ENCODE data around the gene OLA1.

The OLA1 gene

DNA sequence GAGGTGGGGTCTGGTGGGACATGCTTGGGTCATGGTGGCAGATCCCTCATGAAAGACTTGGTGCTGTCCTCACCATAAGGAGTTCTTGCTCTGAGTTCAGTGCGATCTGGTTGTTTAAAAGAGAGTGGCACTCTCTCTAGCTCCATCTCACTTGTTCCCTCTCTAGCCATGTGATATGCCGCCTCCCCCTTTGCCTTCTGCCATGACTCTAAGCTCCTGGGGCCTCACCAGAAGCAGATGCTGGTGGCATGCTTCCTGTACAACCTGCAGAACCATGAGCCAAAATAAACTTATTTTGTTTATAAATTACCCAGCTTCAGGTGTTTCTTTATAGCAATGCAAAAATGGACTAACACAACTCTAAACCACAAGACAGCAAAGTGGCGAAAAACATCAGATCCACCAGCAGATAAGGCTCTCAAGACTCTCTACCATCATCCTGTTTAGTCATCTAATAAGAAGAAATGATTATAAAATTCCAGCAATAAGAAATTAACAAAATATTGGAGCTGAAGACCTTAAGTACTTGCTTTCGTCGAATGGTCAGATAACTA lies 75.5 kb downstream of the OLA1 start:
- no peak overlapping the region for H3K23ac ChIP-seq (ENCODE audit: low read length)
- no peak for DNase-seq
- H2AFZ ChIP-seq (ENCODE audit: insufficient read depth, low read length, poor library complexity): no peak overlapping the region
- H3K14ac ChIP-seq (ENCODE audit: low read length): no peak overlapping the region
- no peak overlapping the region for H4K8ac ChIP-seq (ENCODE audit: low read depth, low read length)
- no peak overlapping the region for H3K9ac ChIP-seq (ENCODE audit: low read length)
- WGBS (ENCODE audit: extremely low coverage, insufficient coverage, insufficient read length): no CpG with 5 or more reads among the region's 5 CpGs
- H3K4ac ChIP-seq (ENCODE audit: low read depth, low read length): no peak overlapping the region
- no peak overlapping the region for H3K4me2 ChIP-seq (ENCODE audit: low read length)
- H2BK120ac ChIP-seq (ENCODE audit: insufficient read depth, low read length, poor library complexity): no peak overlapping the region
- no peak overlapping the region for H2BK12ac ChIP-seq (ENCODE audit: low read length)
- no peak overlapping the region for H2BK5ac ChIP-seq (ENCODE audit: low read depth, low read length, poor library complexity)
- no peak overlapping the region for H4K91ac ChIP-seq (ENCODE audit: low read depth, low read length)
- no peaks in the 10 kb centered on the region for H3K79me1 ChIP-seq (ENCODE audit: low read length)
- peaks cover 0 to 1% of the 10 kb centered on the region in 2 experiments for H3K4me1 ChIP-seq (ENCODE audit: control insufficient read depth in 1 of 2, insufficient read depth in 2 of 2, low read length in 2 of 2)
- H3K4me3 ChIP-seq (ENCODE audit: low read depth, low read length): no peak overlapping the region
- no peaks in the 10 kb centered on the region for H3K27me3 ChIP-seq (ENCODE audit: insufficient read depth, low read length)
- H3K9me3 ChIP-seq (ENCODE audit: insufficient read depth, low read depth, low read length): peaks cover 5% of the 10 kb centered on the region
- H3K36me3 ChIP-seq (ENCODE audit: control insufficient read depth in 1 of 2, insufficient read depth in 2 of 2, low read length in 2 of 2): peaks cover 0 to 2% of the 10 kb centered on the region in 2 experiments
- no peak overlapping the region for H3K18ac ChIP-seq (ENCODE audit: low read length)
- no peaks in the 10 kb centered on the region for H3K79me2 ChIP-seq (ENCODE audit: control insufficient read depth, insufficient read depth, low read length, poor library complexity)
- H2AK5ac ChIP-seq (ENCODE audit: low read length): no peak overlapping the region
- no peak overlapping the region for H3K27ac ChIP-seq (ENCODE audit: low read depth, low read length)
- H4K12ac ChIP-seq (ENCODE audit: low read depth, low read length): no peak overlapping the region

DNA sequence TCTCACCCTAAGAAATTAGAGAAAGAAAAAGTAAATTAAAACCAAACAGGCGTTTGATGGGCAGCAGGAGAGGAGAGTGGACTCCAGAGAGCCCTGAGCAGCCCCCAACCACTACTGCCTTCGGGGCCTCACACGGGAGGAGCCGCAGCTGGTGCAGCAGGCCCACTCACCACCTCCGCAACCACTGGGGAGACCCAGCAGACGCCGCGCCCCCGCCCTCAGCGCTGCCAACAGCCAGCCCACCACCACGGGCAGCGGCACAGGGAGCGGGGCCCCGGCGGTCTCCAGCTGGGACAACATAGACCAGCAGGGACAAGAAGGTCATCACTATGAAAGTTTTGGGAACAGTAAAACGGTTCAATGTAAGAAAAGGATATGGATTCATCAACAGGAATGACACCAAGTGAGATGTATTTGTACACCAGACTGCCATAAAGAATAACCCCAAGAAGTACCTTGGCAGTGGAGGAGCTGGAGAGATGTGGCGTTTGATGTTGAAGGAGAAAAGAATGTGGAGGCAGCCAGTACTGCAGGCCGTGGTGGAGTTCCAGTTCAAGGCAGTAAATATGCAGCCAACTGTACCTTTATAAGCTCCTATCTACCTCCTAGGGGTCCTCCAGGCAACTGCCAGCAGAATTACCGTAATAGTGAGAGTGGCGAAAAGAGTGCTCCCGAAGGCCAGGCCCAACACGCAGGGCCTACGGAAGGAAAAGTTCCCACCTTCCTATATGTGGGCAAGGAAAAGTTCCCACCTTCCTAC lies 76.5 kb downstream of the OLA1 start:
- DNase-seq: no peak
- Histone ChIP-seq H3K4me2 (ENCODE audit: low read length) (no peak overlapping the region), H3K4ac (ENCODE audit: low read depth, low read length) (no peak overlapping the region), H3K27ac (ENCODE audit: low read depth, low read length) (no peak overlapping the region), H3K79me1 (ENCODE audit: low read length) (no peaks in the 10 kb centered on the region), H2BK12ac (ENCODE audit: low read length) (no peak overlapping the region), H3K36me3 (ENCODE audit: control insufficient read depth in 1 of 2, insufficient read depth in 2 of 2, low read length in 2 of 2) (peaks cover 0 to 2% of the 10 kb centered on the region in 2 experiments), H4K91ac (ENCODE audit: low read depth, low read length) (no peak overlapping the region), H2BK5ac (ENCODE audit: low read depth, low read length, poor library complexity) (no peak overlapping the region), H3K9ac (ENCODE audit: low read length) (no peak overlapping the region), H3K14ac (ENCODE audit: low read length) (no peak overlapping the region), H4K12ac (ENCODE audit: low read depth, low read length) (no peak overlapping the region), H3K79me2 (ENCODE audit: control insufficient read depth, insufficient read depth, low read length, poor library complexity) (no peaks in the 10 kb centered on the region), H2BK120ac (ENCODE audit: insufficient read depth, low read length, poor library complexity) (no peak overlapping the region), H3K23ac (ENCODE audit: low read length) (no peak overlapping the region), H3K4me3 (ENCODE audit: low read depth, low read length) (no peak overlapping the region), H3K4me1 (ENCODE audit: control insufficient read depth in 1 of 2, insufficient read depth in 2 of 2, low read length in 2 of 2) (peaks cover 0 to 2% of the 10 kb centered on the region in 2 experiments), H3K18ac (ENCODE audit: low read length) (no peak overlapping the region), H4K8ac (ENCODE audit: low read depth, low read length) (no peak overlapping the region), H3K27me3 (ENCODE audit: insufficient read depth, low read length) (no peaks in the 10 kb centered on the region), H3K9me3 (ENCODE audit: insufficient read depth, low read depth, low read length) (peaks cover 5% of the 10 kb centered on the region), H2AK5ac (ENCODE audit: low read length) (no peak overlapping the region), H2AFZ (ENCODE audit: insufficient read depth, low read length, poor library complexity) (no peak overlapping the region)
- no CpG with 5 or more reads among the region's 23 CpGs for WGBS (ENCODE audit: extremely low coverage, insufficient coverage, insufficient read length)

DNA sequence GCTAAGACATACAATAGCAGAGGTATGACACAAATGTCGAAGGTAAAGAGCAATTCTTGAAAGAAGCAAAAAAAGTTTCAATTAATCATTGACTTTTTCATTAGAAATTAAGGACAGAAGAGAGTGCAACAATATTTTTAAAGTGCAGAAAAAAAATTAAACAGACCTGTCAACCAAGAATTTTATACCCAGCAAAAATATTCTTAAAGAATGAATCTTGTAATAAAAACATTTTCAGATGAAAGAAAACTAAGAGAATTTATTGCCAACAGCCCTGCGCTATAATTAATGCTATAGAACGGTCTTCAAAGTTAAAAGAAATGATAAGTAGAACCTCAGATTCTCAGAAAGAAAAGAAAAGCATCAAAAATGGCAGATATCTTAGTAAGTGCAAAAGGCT lies 79.0 kb downstream of the OLA1 start:
- no peak overlapping the region for H3K4ac ChIP-seq (ENCODE audit: low read depth, low read length)
- no peak for DNase-seq
- no peak overlapping the region for H4K8ac ChIP-seq (ENCODE audit: low read depth, low read length)
- H4K12ac ChIP-seq (ENCODE audit: low read depth, low read length): no peak overlapping the region
- H2BK120ac ChIP-seq (ENCODE audit: insufficient read depth, low read length, poor library complexity): no peak overlapping the region
- no peak overlapping the region for H2BK12ac ChIP-seq (ENCODE audit: low read length)
- no peak overlapping the region for H2AK5ac ChIP-seq (ENCODE audit: low read length)
- H3K9ac ChIP-seq (ENCODE audit: low read length): no peak overlapping the region
- peaks cover 5% of the 10 kb centered on the region for H3K9me3 ChIP-seq (ENCODE audit: insufficient read depth, low read depth, low read length)
- H3K27ac ChIP-seq (ENCODE audit: low read depth, low read length): no peak overlapping the region
- peaks cover 0 to 2% of the 10 kb centered on the region in 2 experiments for H3K4me1 ChIP-seq (ENCODE audit: control insufficient read depth in 1 of 2, insufficient read depth in 2 of 2, low read length in 2 of 2)
- H4K91ac ChIP-seq (ENCODE audit: low read depth, low read length): no peak overlapping the region
- H2BK5ac ChIP-seq (ENCODE audit: low read depth, low read length, poor library complexity): no peak overlapping the region
- no peak overlapping the region for H3K14ac ChIP-seq (ENCODE audit: low read length)
- peaks cover 0 to 2% of the 10 kb centered on the region in 2 experiments for H3K36me3 ChIP-seq (ENCODE audit: control insufficient read depth in 1 of 2, insufficient read depth in 2 of 2, low read length in 2 of 2)
- H3K79me1 ChIP-seq (ENCODE audit: low read length): no peaks in the 10 kb centered on the region
- WGBS (ENCODE audit: extremely low coverage, insufficient coverage, insufficient read length): no CpG with 5 or more reads among the region's 3 CpGs
- no peak overlapping the region for H2AFZ ChIP-seq (ENCODE audit: insufficient read depth, low read length, poor library complexity)
- H3K79me2 ChIP-seq (ENCODE audit: control insufficient read depth, insufficient read depth, low read length, poor library complexity): no peaks in the 10 kb centered on the region
- H3K27me3 ChIP-seq (ENCODE audit: insufficient read depth, low read length): no peaks in the 10 kb centered on the region
- no peak overlapping the region for H3K4me2 ChIP-seq (ENCODE audit: low read length)
- H3K18ac ChIP-seq (ENCODE audit: low read length): no peak overlapping the region
- no peak overlapping the region for H3K23ac ChIP-seq (ENCODE audit: low read length)
- H3K4me3 ChIP-seq (ENCODE audit: low read depth, low read length): no peak overlapping the region

DNA sequence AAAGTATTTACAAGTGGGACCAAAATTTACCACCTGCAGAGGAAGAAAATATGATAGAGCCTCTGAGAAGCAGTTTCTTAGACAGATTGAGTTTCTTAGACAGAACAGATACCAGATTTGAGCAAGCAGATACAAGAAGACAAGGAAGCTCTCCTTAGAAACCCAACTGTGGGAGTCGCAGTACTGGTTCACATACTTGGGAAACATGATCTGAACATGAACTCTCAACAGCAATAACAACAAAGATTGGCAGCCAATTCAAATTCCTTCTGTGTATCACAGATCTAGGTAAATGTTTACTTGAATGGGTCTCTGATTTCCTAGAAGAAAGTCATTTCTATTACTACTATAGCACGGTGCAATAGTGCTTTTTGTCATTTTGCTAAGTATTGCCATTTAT lies 82.1 kb downstream of the OLA1 start:
- Histone ChIP-seq H3K4me1 (ENCODE audit: control insufficient read depth in 1 of 2, insufficient read depth in 2 of 2, low read length in 2 of 2) (peaks cover 0 to 2% of the 10 kb centered on the region in 2 experiments), H2BK12ac (ENCODE audit: low read length) (no peak overlapping the region), H2AFZ (ENCODE audit: insufficient read depth, low read length, poor library complexity) (no peak overlapping the region), H3K4ac (ENCODE audit: low read depth, low read length) (no peak overlapping the region), H3K36me3 (ENCODE audit: control insufficient read depth in 1 of 2, insufficient read depth in 2 of 2, low read length in 2 of 2) (peaks cover 0 to 2% of the 10 kb centered on the region in 2 experiments), H4K8ac (ENCODE audit: low read depth, low read length) (no peak overlapping the region), H4K12ac (ENCODE audit: low read depth, low read length) (no peak overlapping the region), H2BK5ac (ENCODE audit: low read depth, low read length, poor library complexity) (no peak overlapping the region), H3K4me3 (ENCODE audit: low read depth, low read length) (no peak overlapping the region), H3K27ac (ENCODE audit: low read depth, low read length) (no peak overlapping the region), H3K14ac (ENCODE audit: low read length) (no peak overlapping the region), H3K79me2 (ENCODE audit: control insufficient read depth, insufficient read depth, low read length, poor library complexity) (no peaks in the 10 kb centered on the region), H4K91ac (ENCODE audit: low read depth, low read length) (no peak overlapping the region), H3K4me2 (ENCODE audit: low read length) (no peak overlapping the region), H3K79me1 (ENCODE audit: low read length) (no peaks in the 10 kb centered on the region), H3K23ac (ENCODE audit: low read length) (no peak overlapping the region), H2BK120ac (ENCODE audit: insufficient read depth, low read length, poor library complexity) (no peak overlapping the region), H3K9me3 (ENCODE audit: insufficient read depth, low read depth, low read length) (no peaks in the 10 kb centered on the region), H3K27me3 (ENCODE audit: insufficient read depth, low read length) (no peaks in the 10 kb centered on the region), H2AK5ac (ENCODE audit: low read length) (no peak overlapping the region), H3K18ac (ENCODE audit: low read length) (no peak overlapping the region), H3K9ac (ENCODE audit: low read length) (no peak overlapping the region)
- DNase-seq: no peak
- no CpG with 5 or more reads among the region's 2 CpGs for whole genome bisulfite sequencing (ENCODE audit: extremely low coverage, insufficient coverage, insufficient read length)
